GDM1 (cell line): ENCODE data around the gene RABGAP1L.
"Not testable (repeated sequence)": the region's sequence is repeated elsewhere in the genome, so short reads cannot be mapped to it uniquely, and the experiment has no call there.

Experiments
- DNase-seq: peaks from one replicate; lab custom pipeline; 2025; lab: John Stamatoyannopoulos, UW

The RABGAP1L gene

DNA sequence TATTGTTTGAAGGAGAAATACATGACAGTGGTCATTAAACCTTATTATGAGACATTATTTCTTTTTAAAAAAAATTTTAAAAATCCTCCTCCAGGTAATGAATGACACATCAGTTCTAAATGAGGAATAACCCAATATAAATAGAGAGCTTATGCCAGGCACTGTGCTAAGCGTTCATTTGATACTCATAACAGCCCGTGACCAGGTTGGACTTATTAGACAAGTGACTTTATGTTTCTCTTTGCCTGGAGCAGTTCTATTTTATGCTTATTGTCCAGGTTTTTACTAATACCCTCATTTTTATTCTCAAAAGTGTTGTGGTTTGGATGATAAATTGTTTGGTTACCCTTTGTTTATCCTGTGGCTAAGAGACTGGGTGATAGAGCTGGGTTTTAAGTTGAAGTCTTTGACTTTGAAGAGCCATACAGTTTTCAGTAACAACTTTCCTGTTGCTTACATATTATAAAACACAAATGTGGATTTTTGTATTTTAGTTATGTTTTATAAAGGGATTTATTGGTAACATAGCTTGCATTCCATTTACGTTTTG lies 84.2 kb downstream of the RABGAP1L start:
- no peak for DNase-seq

DNA sequence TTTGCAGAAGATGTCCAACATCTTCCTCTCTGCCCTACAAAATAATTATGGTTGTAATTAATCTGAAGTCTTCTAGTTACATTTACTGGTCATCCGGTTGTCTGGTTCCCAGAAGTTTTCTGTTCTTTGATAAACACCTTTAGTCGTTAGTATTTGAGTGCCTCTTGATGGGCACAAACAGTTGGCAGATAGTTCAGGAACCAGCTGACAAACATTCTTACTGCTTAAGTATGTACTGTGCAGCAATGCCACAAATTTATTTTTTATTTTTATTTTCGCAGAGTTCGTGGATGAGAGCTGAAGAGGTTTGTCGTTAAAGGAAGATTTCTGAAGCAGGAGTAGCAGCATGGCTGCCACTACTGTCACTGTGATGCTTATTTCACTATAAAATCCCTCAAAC lies 84.7 kb downstream of the RABGAP1L start:
- DNase-seq, result no peak

DNA sequence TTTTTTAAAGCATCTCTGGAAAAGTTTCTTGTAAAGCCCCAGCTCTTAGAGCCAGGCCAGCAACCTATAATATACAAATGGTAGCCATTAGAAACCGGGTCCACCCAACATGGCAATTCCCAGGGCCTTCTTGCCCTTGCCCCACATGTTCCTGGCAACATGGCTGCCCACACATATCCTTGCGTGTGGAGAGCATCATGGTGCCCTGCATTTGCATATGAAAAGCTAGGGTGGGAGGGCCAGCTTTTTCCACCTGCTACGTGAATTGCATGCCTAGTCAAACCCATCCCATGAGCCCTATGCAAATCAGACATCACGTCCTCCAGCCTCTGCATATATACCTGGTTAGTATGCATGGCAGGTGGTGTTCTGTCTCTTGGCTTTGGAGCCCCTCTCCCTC lies 88.2 kb downstream of the RABGAP1L start:
- no peak for DNase-seq

DNA sequence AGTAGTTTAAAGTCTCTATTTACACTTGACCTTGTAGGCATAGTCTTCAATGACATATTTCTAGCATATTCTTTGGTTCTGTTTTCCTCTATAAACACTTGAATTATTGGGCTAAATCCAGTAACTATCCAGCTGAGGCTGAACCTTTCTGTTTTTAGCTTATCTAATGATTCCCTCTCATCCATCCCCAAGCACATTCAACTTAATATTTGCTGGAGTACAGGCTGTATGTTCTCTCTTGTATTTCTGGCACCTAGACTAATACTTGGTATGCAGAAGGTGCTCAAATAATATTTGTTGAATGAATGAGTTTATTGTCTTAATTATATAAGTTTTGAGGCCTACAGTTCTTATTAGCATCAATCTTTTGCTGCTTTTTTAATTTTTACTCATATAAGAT lies 88.7 kb downstream of the RABGAP1L start:
- no peak for DNase-seq

DNA sequence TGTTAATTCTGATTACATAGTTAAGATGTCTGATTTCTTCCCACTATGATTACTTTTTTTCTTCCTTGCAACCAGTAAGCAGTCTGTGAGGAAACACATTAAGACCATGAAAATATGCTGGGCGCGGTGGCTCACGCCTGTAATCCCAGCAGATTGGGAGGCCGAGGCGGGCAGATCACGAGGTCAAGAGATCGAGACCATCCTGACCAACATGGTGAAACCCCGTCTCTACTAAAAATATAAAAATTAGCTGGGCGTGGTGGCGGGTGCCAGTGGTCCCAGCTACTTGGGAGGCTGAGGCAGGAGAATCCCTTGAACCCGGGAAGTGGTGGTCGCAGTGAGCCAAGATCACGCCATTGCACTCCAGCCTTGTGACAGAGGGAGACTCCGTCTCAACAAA lies 97.1 kb downstream of the RABGAP1L start:
- not testable (repeated sequence) for DNase-seq

DNA sequence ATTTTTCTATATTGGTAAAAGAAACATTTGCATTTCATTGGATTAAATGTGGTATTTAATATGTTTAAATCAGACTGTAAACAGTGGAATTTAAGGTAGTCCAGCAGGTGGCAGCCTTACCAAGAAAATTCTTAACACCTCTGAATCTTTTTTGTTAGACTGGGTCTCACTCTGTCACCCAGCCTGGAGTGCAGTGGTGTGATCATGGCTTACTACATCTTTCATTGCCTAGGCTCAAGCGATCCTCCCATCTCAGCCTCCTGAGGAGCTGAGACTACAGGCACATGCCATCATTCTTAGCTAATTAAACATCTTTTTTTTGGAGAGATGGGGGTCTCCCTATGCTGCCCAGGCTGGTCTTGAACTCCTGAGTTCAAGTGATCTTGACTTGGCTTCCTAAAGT lies 98.8 kb downstream of the RABGAP1L start:
- no peak for DNase-seq

DNA sequence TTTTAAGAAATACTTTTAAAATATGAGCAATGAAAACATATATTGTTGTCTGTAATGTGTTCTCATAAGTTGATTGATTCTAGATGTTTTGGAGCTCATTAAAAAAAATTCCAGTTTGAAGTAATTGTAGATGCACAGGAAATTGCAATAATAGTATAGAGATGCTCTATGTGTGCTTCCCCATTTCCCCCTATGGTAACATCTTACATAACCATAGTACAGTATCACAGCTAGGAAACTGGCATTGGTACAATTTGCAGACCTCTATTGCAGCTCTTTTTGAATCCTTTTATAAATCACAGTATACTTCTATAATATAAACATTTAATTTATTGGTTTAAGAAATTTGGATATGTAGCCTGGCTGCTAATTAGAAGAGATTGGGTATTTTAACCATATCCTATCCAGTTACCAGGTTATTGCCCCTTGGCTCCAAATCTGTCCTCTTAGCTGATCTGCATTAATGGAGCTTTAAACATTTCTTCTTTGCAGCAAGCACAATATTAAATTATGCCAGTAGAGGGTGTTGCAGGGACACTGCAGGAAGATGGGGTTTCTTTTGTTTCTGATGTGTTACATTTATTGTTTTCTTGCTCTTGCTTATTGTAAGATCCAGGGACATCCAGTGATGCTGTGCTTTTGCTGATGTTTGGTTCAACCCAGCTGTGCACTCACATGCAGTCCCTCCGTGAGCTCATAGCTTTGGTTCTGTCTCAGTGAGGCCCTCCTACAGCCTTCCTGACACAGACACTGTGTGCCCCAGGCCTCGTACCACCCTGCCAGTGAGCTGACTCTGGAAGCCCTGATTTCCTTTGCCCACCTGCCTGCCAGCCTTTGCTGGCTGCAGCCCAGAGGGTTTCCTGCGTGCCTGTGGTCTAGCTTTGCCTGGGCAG lies 103.3 kb downstream of the RABGAP1L start:
- DNase-seq, result peak; percentile 8

DNA sequence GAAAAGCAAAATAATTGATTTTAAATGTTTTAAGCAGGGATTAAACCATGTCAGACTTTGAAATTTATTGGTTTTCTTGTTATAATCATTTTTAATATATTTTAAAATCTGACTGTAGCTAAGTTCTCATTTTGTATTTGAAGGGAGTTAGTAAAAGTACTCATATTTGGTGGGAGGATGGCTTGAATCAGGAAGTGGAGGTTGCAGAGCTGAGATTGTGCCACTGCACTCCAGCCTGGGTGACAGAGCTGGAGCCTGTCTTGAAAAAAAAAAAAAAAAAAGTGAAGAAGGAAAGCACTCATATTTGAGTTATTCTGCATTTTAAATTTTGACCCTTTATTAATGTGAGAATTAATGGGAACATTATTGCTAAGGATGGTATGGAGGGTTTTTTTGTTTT lies 106.0 kb downstream of the RABGAP1L start:
- DNase-seq, result no peak

DNA sequence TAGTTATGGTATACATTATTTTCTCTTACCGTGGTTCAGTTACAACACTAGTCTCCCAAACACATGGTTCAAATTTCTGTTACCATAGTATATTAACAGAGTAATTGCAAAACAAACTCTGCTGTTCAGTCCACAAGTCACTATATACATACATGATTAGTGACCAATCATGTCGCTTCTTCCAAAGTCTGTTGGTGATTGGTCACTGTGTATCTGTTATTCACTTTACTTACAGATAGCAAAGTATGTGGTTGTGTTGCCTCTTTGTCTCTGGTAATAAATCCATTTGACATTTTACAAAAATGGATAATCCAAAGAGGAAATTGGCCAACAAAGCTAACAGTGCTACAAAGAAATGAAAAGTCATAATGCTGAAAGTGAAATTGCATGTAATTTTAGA lies 107.2 kb downstream of the RABGAP1L start:
- DNase-seq, result no peak

DNA sequence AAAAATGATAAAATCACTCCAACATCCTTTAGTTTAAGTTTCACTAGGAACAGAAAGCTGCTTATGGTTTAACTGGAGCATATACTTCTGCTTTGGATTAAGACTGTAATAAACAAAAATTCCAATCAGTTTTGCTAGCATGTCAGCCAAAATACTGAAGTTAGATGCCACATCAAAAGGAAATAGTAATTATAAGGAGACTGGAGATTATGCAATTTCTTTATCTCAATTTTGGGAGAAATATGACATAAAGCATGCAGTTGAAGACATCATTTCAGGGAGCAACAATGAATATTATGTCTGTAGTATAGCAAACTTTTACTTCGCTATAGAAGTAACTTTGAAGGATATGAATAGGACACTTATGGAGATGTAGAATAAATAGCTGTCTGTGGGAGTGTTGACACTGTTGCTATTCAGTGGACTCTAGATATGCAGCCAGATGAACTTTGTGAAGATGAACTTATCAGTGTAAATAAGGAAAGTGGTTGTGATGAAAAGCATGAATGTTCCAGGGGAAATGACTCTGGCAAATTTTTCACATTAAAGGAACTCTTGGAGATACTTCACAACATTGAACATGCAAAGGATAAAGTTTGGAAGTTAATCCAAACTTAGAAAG lies 107.8 kb downstream of the RABGAP1L start:
- DNase-seq, result no peak

DNA sequence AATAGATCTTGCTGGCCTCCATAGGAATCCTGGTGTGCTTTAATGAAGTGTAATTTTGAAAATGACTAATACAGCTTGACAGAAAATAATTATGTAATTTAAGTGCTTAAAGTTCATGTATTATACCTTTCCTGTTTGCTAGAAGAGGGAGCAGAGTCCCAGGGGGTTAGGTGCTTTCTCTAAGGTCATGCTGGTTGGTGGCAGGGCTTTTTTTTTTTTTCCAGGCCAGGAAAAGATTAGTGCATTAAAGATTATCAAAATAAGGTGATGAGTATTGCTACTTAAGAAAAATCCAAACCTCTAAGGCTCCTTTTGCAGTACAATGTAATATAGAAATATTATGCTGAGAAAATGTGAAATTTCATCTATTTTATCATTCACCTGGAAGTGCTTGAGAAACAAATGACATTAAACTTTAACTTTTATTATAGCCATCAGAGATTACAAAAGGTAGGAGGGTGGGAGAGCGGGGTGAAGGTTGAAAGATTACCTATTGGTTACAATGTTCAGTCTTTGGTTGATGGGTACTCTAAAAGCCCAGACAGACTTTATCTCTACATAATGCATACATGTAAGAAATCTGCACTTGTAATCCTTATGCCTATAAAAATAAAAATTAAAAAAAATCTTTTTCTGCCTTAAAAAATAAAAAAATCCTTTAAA lies 110.8 kb downstream of the RABGAP1L start:
- DNase-seq, result no peak

DNA sequence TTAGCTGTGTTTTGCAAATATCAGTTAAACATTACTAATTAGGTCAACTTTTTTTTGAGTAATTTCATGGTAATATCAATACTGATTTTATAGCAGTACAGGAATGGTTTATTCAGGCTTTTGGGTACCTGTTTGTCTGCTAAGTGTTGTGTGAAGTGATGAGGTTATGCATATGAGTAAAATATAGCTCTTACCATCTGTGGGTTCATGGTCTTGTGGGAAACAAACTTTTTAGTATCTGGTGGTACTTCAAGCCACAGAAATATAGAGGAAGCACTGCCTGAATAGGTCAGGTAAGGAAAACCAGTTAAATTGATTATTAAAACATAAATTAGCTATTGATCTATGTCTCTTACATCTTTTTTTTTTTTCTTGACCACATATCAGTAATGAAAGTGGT lies 113.9 kb downstream of the RABGAP1L start:
- no peak for DNase-seq

DNA sequence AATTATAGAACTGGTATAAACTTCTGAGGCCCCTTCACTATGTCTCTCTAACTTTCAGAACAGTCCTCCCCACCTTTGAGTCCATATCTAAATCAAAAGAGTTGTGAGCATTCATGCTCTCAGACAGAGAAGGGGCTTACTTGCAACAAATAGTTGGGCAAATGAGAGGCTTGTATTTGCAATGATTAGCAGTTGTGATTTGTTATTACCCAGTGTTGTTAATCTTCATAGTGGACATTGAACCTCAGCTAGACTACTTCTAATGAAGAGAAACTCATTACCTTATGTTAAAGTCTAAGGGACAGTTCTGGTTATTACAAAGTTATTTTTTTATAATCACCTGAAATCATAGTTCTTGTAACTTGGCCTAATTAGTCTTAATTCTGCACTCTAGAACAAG lies 114.5 kb downstream of the RABGAP1L start:
- DNase-seq, result no peak

DNA sequence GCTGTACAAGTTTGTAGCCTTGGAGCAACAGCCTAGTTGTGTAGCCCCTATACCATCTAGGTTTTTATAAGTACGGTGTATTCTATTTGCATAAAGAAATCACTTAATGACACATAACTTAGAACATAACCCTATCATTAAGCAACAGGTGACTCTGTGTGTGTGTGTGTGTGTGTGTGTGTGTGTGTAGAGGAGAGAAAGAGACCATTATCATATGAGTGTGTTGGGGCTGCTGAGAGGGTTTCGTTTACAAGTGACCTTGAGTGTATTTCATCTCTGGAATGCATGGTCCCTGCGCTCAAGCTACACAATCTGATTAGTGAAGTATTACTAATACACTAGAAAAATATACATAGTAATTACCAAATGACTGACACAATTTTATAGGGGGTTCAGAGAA lies 115.1 kb downstream of the RABGAP1L start:
- DNase-seq, result no peak

DNA sequence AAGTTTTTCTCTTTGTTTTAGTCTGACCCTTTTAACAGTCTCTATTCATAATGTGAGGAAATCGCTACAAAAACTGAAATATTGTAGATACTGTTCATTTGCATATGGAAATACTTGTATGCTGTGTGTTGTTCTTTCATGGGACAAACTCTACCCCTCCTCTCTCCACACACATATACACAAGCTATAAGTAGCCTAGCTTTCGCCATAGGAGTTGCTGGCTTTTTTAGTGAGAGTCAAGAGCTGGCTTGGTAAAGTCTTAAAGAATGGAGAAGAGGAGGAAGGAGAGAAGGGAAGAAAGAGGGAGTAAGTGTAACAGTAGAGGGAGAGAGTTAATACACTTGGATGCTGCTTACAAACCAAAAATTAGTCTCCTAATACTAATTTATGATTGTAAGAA lies 115.6 kb downstream of the RABGAP1L start:
- DNase-seq, result no peak

DNA sequence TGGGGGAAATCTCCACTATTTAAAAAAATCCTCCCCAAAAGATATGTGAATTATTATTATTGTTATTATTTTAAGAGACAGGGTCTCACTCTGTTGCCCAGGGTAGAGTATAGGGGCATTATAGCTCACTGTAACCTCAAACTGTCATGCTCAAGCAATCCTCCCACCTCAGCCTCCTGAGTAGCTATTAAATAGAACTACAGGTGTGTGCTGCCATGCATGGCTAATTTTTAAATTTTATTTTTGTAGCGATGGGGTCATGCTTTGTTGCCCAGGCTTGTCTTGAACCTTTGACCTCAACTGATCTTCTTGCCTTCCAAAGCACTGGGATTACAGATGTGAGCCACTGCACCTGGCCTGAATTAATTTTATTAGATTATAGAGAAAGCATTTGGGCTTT lies 116.8 kb downstream of the RABGAP1L start:
- no peak for DNase-seq

DNA sequence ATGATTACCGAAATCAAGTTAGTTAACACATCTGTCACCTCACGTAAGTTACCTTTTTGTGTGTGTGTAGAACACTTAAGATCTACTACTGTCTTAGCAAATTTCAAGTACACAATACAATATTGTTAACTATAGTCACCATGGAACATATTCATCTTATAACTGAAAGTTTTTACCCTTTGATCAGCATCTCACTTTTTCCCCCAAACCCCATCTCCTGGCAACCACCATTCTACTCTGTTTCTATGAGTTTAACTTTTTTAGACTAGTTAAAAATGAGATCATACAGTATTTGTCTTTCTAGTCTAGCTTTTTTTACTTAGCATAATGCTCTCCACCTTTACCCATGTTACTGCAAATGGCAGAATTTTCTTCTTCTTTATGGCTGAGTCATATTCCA lies 124.7 kb downstream of the RABGAP1L start:
- no peak for DNase-seq

DNA sequence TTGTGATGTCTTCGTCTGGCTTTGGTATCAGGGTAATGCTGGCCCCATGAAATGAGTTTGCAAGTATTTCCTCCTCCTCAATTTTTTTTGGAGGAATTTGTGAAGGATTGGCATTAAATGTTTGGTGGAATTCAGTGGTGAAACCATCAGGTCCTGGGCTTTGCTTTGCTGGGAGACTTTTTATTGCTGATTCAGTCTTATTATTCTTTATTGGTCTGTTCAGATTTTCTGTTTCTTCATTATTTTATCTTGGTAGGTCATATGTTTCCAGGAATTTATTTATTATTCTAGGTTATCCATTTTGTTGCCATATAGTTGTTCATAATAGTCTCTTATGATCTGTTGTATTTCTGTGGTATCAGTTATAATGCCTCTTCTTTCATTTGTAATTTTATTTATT lies 126.7 kb downstream of the RABGAP1L start:
- DNase-seq, result no peak

DNA sequence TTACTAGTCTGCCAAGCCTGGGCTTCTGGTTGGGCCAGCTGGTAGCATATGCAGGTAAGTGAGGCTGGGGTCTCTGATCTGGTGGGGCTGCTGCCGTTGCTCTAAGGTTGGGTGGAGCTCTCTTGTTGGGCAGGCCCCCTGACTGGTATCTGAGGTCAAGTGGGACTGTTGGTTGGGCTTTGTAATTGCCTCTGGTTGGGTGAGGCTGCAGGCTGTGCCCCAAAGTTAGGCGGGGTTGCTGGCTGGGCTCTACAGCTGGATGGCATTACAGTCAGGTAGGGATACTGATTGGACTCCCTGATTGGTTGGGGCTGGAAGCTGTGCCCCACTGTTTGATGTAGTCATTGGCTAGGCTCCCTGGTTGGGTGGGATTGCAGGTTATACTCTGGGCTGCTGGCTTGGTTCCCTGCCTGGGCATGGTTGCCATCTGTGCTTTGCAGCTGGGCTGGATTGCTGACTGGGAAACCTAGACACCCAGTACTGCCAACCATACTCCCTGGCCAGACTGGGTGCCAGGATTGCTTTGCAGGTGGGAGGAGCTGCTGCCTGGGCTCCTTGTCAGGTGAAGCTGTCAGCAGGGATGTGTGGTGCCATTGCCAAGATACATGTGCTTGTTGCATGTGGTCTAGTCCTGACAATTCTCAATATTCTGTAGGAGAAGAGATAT lies 130.5 kb downstream of the RABGAP1L start:
- no peak for DNase-seq

DNA sequence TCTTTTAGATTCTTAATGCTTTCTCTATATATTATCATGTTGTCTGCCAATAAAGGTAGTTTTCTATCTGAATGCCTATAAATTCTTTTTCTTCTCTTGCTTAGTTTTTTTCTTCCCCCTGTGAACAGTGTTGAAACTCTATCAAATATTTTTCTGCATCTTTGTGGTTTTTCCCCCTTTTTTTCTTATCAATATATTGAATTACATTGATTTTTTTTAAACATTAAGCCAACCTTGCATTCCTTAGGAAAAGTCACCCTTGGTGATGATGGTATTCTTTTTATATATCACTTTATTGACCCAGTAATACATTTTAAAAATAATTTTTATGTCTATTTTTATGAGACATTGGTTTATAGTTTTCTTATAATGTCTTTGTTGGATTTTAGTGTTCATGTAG lies 131.7 kb downstream of the RABGAP1L start:
- no peak for DNase-seq

DNA sequence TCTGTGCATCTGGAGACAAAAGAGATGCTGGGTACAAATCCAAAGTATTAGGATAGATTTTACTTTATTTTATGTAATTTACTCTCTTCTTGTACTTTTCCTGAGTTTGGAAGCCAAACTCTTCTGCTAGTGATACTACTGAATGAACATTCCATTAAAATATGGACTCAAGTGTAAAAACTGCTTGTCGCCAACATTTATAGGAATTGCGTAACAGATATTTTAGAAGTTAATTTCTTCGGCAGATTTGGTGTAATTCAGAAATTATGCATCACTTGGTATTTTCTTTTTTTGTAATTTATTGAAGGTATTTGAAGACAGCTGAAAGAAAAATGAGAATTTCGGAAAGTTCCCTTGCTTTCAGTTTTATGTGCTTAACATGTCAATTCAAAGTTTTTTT lies 137.0 kb downstream of the RABGAP1L start:
- DNase-seq, result no peak

DNA sequence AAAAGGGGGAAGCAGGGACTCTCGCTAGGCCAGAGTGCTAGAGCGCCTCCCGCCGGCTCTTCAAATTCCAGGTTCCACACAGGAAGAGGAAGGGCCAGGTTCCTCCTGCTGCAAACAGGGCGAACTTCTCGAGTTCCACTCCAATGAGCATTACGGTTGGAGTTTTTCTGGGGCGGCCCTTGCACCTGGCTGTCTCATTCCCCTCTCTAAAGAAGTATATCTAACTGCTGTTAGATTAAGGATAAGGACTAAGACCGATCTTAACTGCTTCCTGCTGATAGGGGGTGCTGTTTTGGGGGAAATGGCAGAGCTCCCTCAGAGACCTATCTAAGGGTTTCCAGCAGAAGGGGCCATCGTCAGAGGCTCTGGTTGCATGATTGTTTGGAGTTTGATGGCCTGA lies 138.0 kb downstream of the RABGAP1L start:
- DNase-seq, result no peak
